Measurements from ENCODE around the gene PLA2G1B. TPM values are rescaled to one million over a fixed set of nuclear protein-coding genes. Genes with fewer than 3 reads are reported as not detected.

Gene PLA2G1B
- total RNA-seq (2014; rRNA removed; shearing (Covaris generic)): not detected in 2 replicates

GRCh38 chr12:120327593-120327992, at the start of gene PLA2G1B:
Gene PLA2G1B (minus strand): TSS chr12:120327779. CDS start chr12:120327753, 26 bp downstream.
- DNase-seq (ENCODE audit: low read depth): no peak

GRCh38 chr12:120376934-120377572, 49.5 kb upstream of the PLA2G1B start:
- DNase-seq (ENCODE audit: low read depth): no peak

- DNase-seq (ENCODE audit: low read depth): peak; percentile 62
Observed at GRCh38 chr12:120376416-120376815, 48.8 kb upstream of the PLA2G1B start.

- DNase-seq (ENCODE audit: low read depth): no peak
Observed at GRCh38 chr12:120376009-120376408, 48.4 kb upstream of the PLA2G1B start.

GRCh38 chr12:120373683-120374082, 46.1 kb upstream of the PLA2G1B start:
- DNase-seq (ENCODE audit: low read depth): no peak

- DNase-seq (ENCODE audit: low read depth): no peak
Observed at GRCh38 chr12:120370343-120371243, 43.0 kb upstream of the PLA2G1B start.

GRCh38 chr12:120369603-120370342, 42.2 kb upstream of the PLA2G1B start:
- no peak for DNase-seq (ENCODE audit: low read depth)

GRCh38 chr12:120368789-120369602, 41.4 kb upstream of the PLA2G1B start, which contains the start of gene MSI1:
Gene MSI1 (minus strand): TSS chr12:120369164. CDS start chr12:120369091, 73 bp downstream.
- no peak for DNase-seq (ENCODE audit: low read depth)

- DNase-seq (ENCODE audit: low read depth): no peak
Observed at GRCh38 chr12:120367924-120368788, 40.6 kb upstream of the PLA2G1B start.

GRCh38 chr12:120367233-120367923, 39.8 kb upstream of the PLA2G1B start:
- DNase-seq (ENCODE audit: low read depth): no peak

GRCh38 chr12:120366845-120367232, 39.3 kb upstream of the PLA2G1B start:
- no peak for DNase-seq (ENCODE audit: low read depth)

- DNase-seq (ENCODE audit: low read depth): no peak
Observed at GRCh38 chr12:120366341-120366705, 38.7 kb upstream of the PLA2G1B start.

- no peak for DNase-seq (ENCODE audit: low read depth)
Observed at GRCh38 chr12:120365675-120366340, 38.2 kb upstream of the PLA2G1B start.

GRCh38 chr12:120364487-120364886, 36.9 kb upstream of the PLA2G1B start:
- DNase-seq (ENCODE audit: low read depth): no peak

- no peak for DNase-seq (ENCODE audit: low read depth)
Observed at GRCh38 chr12:120363274-120363855, 35.8 kb upstream of the PLA2G1B start.

GRCh38 chr12:120362516-120363273, 35.1 kb upstream of the PLA2G1B start:
- DNase-seq (ENCODE audit: low read depth): no peak

- DNase-seq (ENCODE audit: low read depth): peak; percentile 68
Observed at GRCh38 chr12:120361506-120362208, 34.1 kb upstream of the PLA2G1B start.
